ENCODE data around the gene PRKG1. TPM values are rescaled to one million over a fixed set of nuclear protein-coding genes. Genes with fewer than 3 reads are reported as not detected.

The PRKG1 gene
- total RNA-seq, 1 donor from 2014 or later: 26.4 TPM

- Histone ChIP-seq H3K9me3 (ENCODE audit: low read depth) (no peaks in the 10 kb centered on the region), H3K27me3 (no peaks in the 10 kb centered on the region), H3K36me3 (no peaks in the 10 kb centered on the region), H3K4me1 (peaks cover 10% of the 10 kb centered on the region), H3K4me2 (no peak overlapping the region), H3K4me3 (no peak overlapping the region), H3K9ac (no peak overlapping the region), H3K79me2 (ENCODE audit: low read depth) (no peaks in the 10 kb centered on the region), H2AFZ (replicated peaks) (no peak overlapping the region), H3K27ac (no peak overlapping the region), H4K20me1 (ENCODE audit: low read depth) (no peaks in the 10 kb centered on the region), H3F3A (ENCODE audit: low read depth) (no peaks in the 10 kb centered on the region)
- Mint-ChIP-seq H3K4me1 (peaks cover 5% of the 10 kb centered on the region), H3K27ac (no peak overlapping the region), H3K9me3 (no peaks in the 10 kb centered on the region), H3K4me3 (no peak overlapping the region), H3K36me3 (no peaks in the 10 kb centered on the region), H3K27me3 (ENCODE audit: insufficient read depth, low read depth) (no peaks in the 10 kb centered on the region)
- no peak for DNase-seq (ENCODE audit: low spot score)
- TF ChIP-seq EZH2phosphoT487 (IDR thresholded peaks at IDR 0.05): no peak
- no peak for TF ChIP-seq EZH2 (IDR thresholded peaks at IDR 0.05)
- TF ChIP-seq CTCF (IDR thresholded peaks at IDR 0.05): no peak
These were observed 1031.0 kb downstream of the PRKG1 start for GRCh38 chr10:52105301-52105700.

- H3K4me3 Mint-ChIP-seq: no peak overlapping the region
- no peak overlapping the region for H3K9ac ChIP-seq
These were observed 1031.7 kb downstream of the PRKG1 start for GRCh38 chr10:52106011-52106410.

GRCh38 chr10:52106899-52107298 lies 1032.6 kb downstream of the PRKG1 start:
- Mint-ChIP-seq H3K9me3 (no peaks in the 10 kb centered on the region), H3K27ac (no peak overlapping the region), H3K27me3 (ENCODE audit: insufficient read depth, low read depth) (no peaks in the 10 kb centered on the region), H3K36me3 (no peaks in the 10 kb centered on the region), H3K4me1 (peaks cover 5% of the 10 kb centered on the region), H3K4me3 (no peak overlapping the region)
- peak; percentile 30 for DNase-seq (ENCODE audit: low spot score)
- no peaks in the 10 kb centered on the region for H3K27me3 ChIP-seq
- H4K20me1 ChIP-seq (ENCODE audit: low read depth): no peaks in the 10 kb centered on the region
- no peak overlapping the region for H3K27ac ChIP-seq
- H3K4me1 ChIP-seq: peaks cover 10% of the 10 kb centered on the region
- H3K9ac ChIP-seq: no peak overlapping the region
- no peaks in the 10 kb centered on the region for H3F3A ChIP-seq (ENCODE audit: low read depth)
- no peaks in the 10 kb centered on the region for H3K9me3 ChIP-seq (ENCODE audit: low read depth)
- H3K4me2 ChIP-seq: peak overlapping the region; percentile 7
- H3K36me3 ChIP-seq: no peaks in the 10 kb centered on the region
- H2AFZ ChIP-seq (replicated peaks): peak overlapping the region; percentile 61
- no peak overlapping the region for H3K4me3 ChIP-seq
- TF ChIP-seq EZH2phosphoT487 (IDR thresholded peaks at IDR 0.05) (no peak), EZH2 (IDR thresholded peaks at IDR 0.05) (no peak), CTCF (IDR thresholded peaks at IDR 0.05) (no peak)
- no peaks in the 10 kb centered on the region for H3K79me2 ChIP-seq (ENCODE audit: low read depth)

More at GRCh38 chr10:52106011-52106410, 1031.7 kb downstream of the PRKG1 start:
- Mint-ChIP-seq H3K27ac (no peak overlapping the region), H3K4me1 (peaks cover 5% of the 10 kb centered on the region), H3K9me3 (no peaks in the 10 kb centered on the region), H3K27me3 (ENCODE audit: insufficient read depth, low read depth) (no peaks in the 10 kb centered on the region), H3K36me3 (no peaks in the 10 kb centered on the region)
- no peaks in the 10 kb centered on the region for H3F3A ChIP-seq (ENCODE audit: low read depth)
- H3K4me3 ChIP-seq: no peak overlapping the region
- no peak overlapping the region for H2AFZ ChIP-seq (replicated peaks)
- no peaks in the 10 kb centered on the region for H3K79me2 ChIP-seq (ENCODE audit: low read depth)
- H3K36me3 ChIP-seq: no peaks in the 10 kb centered on the region
- no peak for TF ChIP-seq CTCF (IDR thresholded peaks at IDR 0.05)
- TF ChIP-seq EZH2phosphoT487 (IDR thresholded peaks at IDR 0.05): no peak
- no peak for TF ChIP-seq EZH2 (IDR thresholded peaks at IDR 0.05)
- no peaks in the 10 kb centered on the region for H3K9me3 ChIP-seq (ENCODE audit: low read depth)
- no peak for DNase-seq (ENCODE audit: low spot score)
- H3K27me3 ChIP-seq: no peaks in the 10 kb centered on the region
- H4K20me1 ChIP-seq (ENCODE audit: low read depth): no peaks in the 10 kb centered on the region
- H3K4me1 ChIP-seq: peaks cover 10% of the 10 kb centered on the region
- no peak overlapping the region for H3K4me2 ChIP-seq
- no peak overlapping the region for H3K27ac ChIP-seq
